IMR-90 (cell line): Measurements from ENCODE around the gene ENPP6. TPM values are rescaled to one million over a fixed set of nuclear protein-coding genes. Genes with fewer than 3 reads are reported as not detected.

Source experiments
- ATAC-seq: fragments of 200-7000 bp; cut with Tn5 transposase; 2 replicates; pipeline ENCODE4 v1.9.1; 2020; ENCODE audit warnings: low read depth, mild to moderate bottlenecking, moderate library complexity
- BruUV-seq: library from RNA; stranded (reverse); fragments of 400-500 nt; replicated peaks from 2 replicates; lab custom pipeline; 2021; lab: Mats Ljungman, UMichigan
- CTCF ChIA-PET: fragments of 300-600 bp; formaldehyde crosslinking; extraction: SDS; loops from one replicate; lab custom pipeline; 2021; ENCODE audit warnings: antibody characterized with exemption; lab: Yijun Ruan, JAX
- POLR2A ChIA-PET: fragments of 300-600 bp; sonication (Branson Sonifier 250); formaldehyde crosslinking; loops from one replicate; lab custom pipeline; 2022; ENCODE audit warnings: antibody characterized with exemption; ENCODE audit not compliant: unreplicated experiment; lab: Charles Lee
- DNase-seq: peaks from one replicate; pipeline ENCODE4 v3.0.0; 2013
- H2AFZ ChIP-seq: replicated peaks from 2 replicates; pipeline ENCODE3; 2013; ENCODE audit warnings: low read length, mild to moderate bottlenecking; ENCODE audit not compliant: poor library complexity
- H2AK5ac ChIP-seq: 2 replicates; pipeline ENCODE4 v1.6.1; 2013; ENCODE audit warnings: low read depth, low read length, inconsistent platforms
- H2AK9ac ChIP-seq: replicated peaks from 2 replicates; pipeline ENCODE3; 2013; ENCODE audit warnings: mild to moderate bottlenecking, low read depth, low read length, moderate library complexity; ENCODE audit not compliant: poor library complexity
- H2BK120ac ChIP-seq: 2 replicates; pipeline ENCODE4 v1.6.1; 2013; ENCODE audit warnings: low read depth, low read length, inconsistent platforms
- H2BK15ac ChIP-seq: 3 replicates; pipeline ENCODE4 v1.6.1; 2013; ENCODE audit warnings: low read depth, low read length, inconsistent platforms
- H2BK20ac ChIP-seq: 2 replicates; pipeline ENCODE4 v1.6.1; 2013; ENCODE audit warnings: low read depth, mild to moderate bottlenecking, inconsistent platforms, low read length, moderate library complexity
- H2BK5ac ChIP-seq: 2 replicates; pipeline ENCODE4 v1.6.1; 2013; ENCODE audit warnings: mild to moderate bottlenecking, low read depth, low read length, inconsistent platforms; ENCODE audit not compliant: poor library complexity, severe bottlenecking
- H3K14ac ChIP-seq: replicated peaks from 2 replicates; pipeline ENCODE4 v1.6.1; 2013; ENCODE audit warnings: low read depth, low read length, inconsistent platforms
- H3K18ac ChIP-seq: 2 replicates; pipeline ENCODE4 v1.6.1; 2013; ENCODE audit warnings: low read depth, low read length, control low read depth
- H3K23ac ChIP-seq: 2 replicates; pipeline ENCODE4 v1.6.1; 2013; ENCODE audit warnings: low read depth, low read length, inconsistent platforms
- H3K27ac ChIP-seq: 2 replicates; pipeline ENCODE4 v1.5.1; 2013; ENCODE audit warnings: mild to moderate bottlenecking, control low read depth, low read length; ENCODE audit not compliant: insufficient read depth
- H3K27me3 ChIP-seq: 2 replicates; pipeline ENCODE4 v1.6.1; 2013; ENCODE audit warnings: low read length; ENCODE audit not compliant: control insufficient read depth, insufficient read depth
- H3K36me3 ChIP-seq: 2 replicates; pipeline ENCODE4 v1.6.1; 2013; ENCODE audit warnings: low read length, mixed read lengths; ENCODE audit not compliant: control insufficient read depth, insufficient read depth
- H3K4ac ChIP-seq: 2 replicates; pipeline ENCODE4 v1.6.1; 2013; ENCODE audit warnings: low read depth, low read length, inconsistent platforms
- H3K4me1 ChIP-seq: 2 replicates; pipeline ENCODE4 v1.6.1; 2013; ENCODE audit warnings: low read length, mixed read lengths; ENCODE audit not compliant: control insufficient read depth, insufficient read depth
- H3K4me2 ChIP-seq: 2 replicates; pipeline ENCODE4 v1.6.1; 2013; ENCODE audit warnings: low read depth, mild to moderate bottlenecking, control low read depth, low read length, moderate library complexity
- H3K4me3 ChIP-seq: 2 replicates; pipeline ENCODE4 v1.5.1; 2013; ENCODE audit warnings: low read depth, mild to moderate bottlenecking, control low read depth, low read length, moderate library complexity; ENCODE audit not compliant: insufficient read depth
- H3K56ac ChIP-seq: 2 replicates; pipeline ENCODE4 v1.6.1; 2013; ENCODE audit warnings: low read length, inconsistent platforms; ENCODE audit not compliant: insufficient read depth; ENCODE audit errors: extremely low read depth
- H3K79me1 ChIP-seq, 2 experiments: 2 replicates each; pipeline ENCODE4 v1.6.1; 2013; ENCODE audit warnings: low read length in 2 of 2, inconsistent platforms in 1 of 2, low read depth in 1 of 2
- H3K9ac ChIP-seq: 2 replicates; pipeline ENCODE4 v1.6.1; 2013; ENCODE audit warnings: low read depth, low read length, control low read depth
- H3K9me1 ChIP-seq: 2 replicates; pipeline ENCODE4 v1.6.1; 2013; ENCODE audit warnings: low read length, inconsistent platforms; ENCODE audit not compliant: insufficient read depth
- H3K9me3 ChIP-seq: 2 replicates; pipeline ENCODE4 v1.6.1; 2013; ENCODE audit warnings: low read length; ENCODE audit not compliant: control insufficient read depth, insufficient read depth
- H4K20me1 ChIP-seq: 2 replicates; pipeline ENCODE4 v1.6.1; 2013; ENCODE audit warnings: low read length, inconsistent platforms; ENCODE audit not compliant: insufficient read depth
- H4K5ac ChIP-seq: 2 replicates; pipeline ENCODE4 v1.6.1; 2013; ENCODE audit warnings: mild to moderate bottlenecking, low read depth, low read length, control low read depth
- H4K8ac ChIP-seq, 2 experiments: 2 replicates each; pipeline ENCODE4 v1.6.1; 2013; ENCODE audit warnings: low read depth in 2 of 2, low read length in 2 of 2, control low read depth in 1 of 2, inconsistent platforms in 1 of 2
- H4K91ac ChIP-seq: 2 replicates; pipeline ENCODE4 v1.6.1; 2013; ENCODE audit warnings: low read depth, low read length, inconsistent platforms; ENCODE audit not compliant: insufficient read depth
- ELK1 ChIP-seq: fragments of 150-350 bp; IDR thresholded peaks from 2 replicates; pipeline ENCODE4 v1.6.1; 2016; ENCODE audit warnings: low read depth, mild to moderate bottlenecking, low read length, moderate library complexity, borderline replicate concordance
- MAFK ChIP-seq: IDR thresholded peaks from 2 replicates; pipeline ENCODE4 v1.6.1; 2012; ENCODE audit warnings: low read depth, low read length, improper control_type of control experiment
- MXI1 ChIP-seq: IDR thresholded peaks from 2 replicates; pipeline ENCODE4 v1.6.1; 2012; ENCODE audit warnings: low read depth, mild to moderate bottlenecking, low read length, moderate library complexity, borderline replicate concordance
- WGBS, 2 experiments: methylation state at CpG; one replicate each; pipeline versions ENCODE4 v1.1.5 to v1.1.7; 2013; ENCODE audit warnings: missing lambda C conversion rate in 2 of 2; ENCODE audit not compliant: insufficient read length in 1 of 2; ENCODE audit errors: extremely low coverage in 2 of 2; 5-methylcytosine and 5-hydroxymethylcytosine counted together
- dilution Hi-C: fragments of 300-500 bp; cut with HindIII; formaldehyde crosslinking; loops from one replicate; pipeline ENCODE4 v1.14.3; 2018; ENCODE audit warnings: low sequenced_read_pairs; ENCODE audit not compliant: unreplicated experiment
- in situ Hi-C: fragments of 300-500 bp; cut with MboI; formaldehyde crosslinking; loops from 3 replicates; pipeline ENCODE4 v1.14.3; 2019; ENCODE audit warnings: low sequenced_read_pairs, inconsistent platforms, mixed read lengths
- intact Hi-C: fragments of 100-400 bp; cut with micrococcal nuclease; formaldehyde crosslinking; loops from 2 replicates; pipeline ENCODE4 v1.10.0; 2022
- polyA plus RNA-seq, 3 experiments: library from polyadenylated mRNA; depleted of rRNA; stranded (reverse); fragments of >200 nt; gene quantifications; 2 replicates each; pipeline ENCODE4 v1.2.3, GENCODE V29; 2012; ENCODE audit warnings: low replicate concordance in 1 of 3
- total RNA-seq: library from RNA; depleted of rRNA; stranded (reverse); fragments of >200 nt; gene quantifications from 2 replicates; pipeline ENCODE4 v1.2.3, GENCODE V29; 2012

ENPP6 gene
- total and polyA plus RNA-seq, 2 of the 4 experiments (the other 2 are of a cell fraction) = not detected

GRCh38 chr4:184253072-184253420 is 35.4 kb upstream of the ENPP6 start:
- Histone ChIP-seq H2AFZ (no peak overlapping the region), H3K9me1 (no peaks in the 10 kb centered on the region), H3K23ac (no peak overlapping the region), H3K9me3 (no peaks in the 10 kb centered on the region), H3K4me3 (no peak overlapping the region), H3K56ac (no peak overlapping the region), H2BK20ac (no peak overlapping the region), H4K5ac (no peak overlapping the region), H3K18ac (no peak overlapping the region), H3K27ac (no peak overlapping the region), H3K9ac (no peak overlapping the region), H3K79me1 (no peaks in the 10 kb centered on the region), H3K4me2 (no peak overlapping the region), H4K20me1 (no peaks in the 10 kb centered on the region), H2AK9ac (no peak overlapping the region), H4K91ac (no peak overlapping the region), H3K4ac (no peak overlapping the region), H3K14ac (no peak overlapping the region), H3K4me1 (no peaks in the 10 kb centered on the region), H2BK5ac (no peak overlapping the region), H4K8ac (no peak overlapping the region), H2AK5ac (no peak overlapping the region), H2BK15ac (no peak overlapping the region), H2BK120ac (no peak overlapping the region), H3K36me3 (no peaks in the 10 kb centered on the region), H3K27me3 (peaks cover 4% of the 10 kb centered on the region; the same call in 1 of the 2 replicates)
- dilution Hi-C loops (no loop called here), in situ Hi-C loops (no loop called here), intact Hi-C loops (no loop called here)
- no peak for TF ChIP-seq MXI1
- no peak for TF ChIP-seq MAFK
- TF ChIP-seq ELK1 = no peak
- no TSS peak for BruUV-seq
- POLR2A ChIA-PET = no interaction called here
- ATAC-seq (no peak), DNase-seq (no peak)
- WGBS, 2 experiments = 96% methylated on average over 7 of the region's 24 CpGs; no CpG with 5 or more reads in 1 of the 2 experiments
- CTCF ChIA-PET = interaction anchor here (0.7 kb wide), 1 partner anchor 10 kb away, joined by 3 read pairs; no protein-coding TSS in a partner anchor
